Left kidney (tissue), 2 donors: ENCODE data around the gene SS18L1. TPM values are rescaled to one million over a fixed set of nuclear protein-coding genes. Genes with fewer than 3 reads are reported as not detected.

Source experiments
- DNase-seq: peaks from one replicate; pipeline ENCODE4 v3.0.0-alpha.2; 2013
- polyA plus RNA-seq: library from polyadenylated mRNA; unstranded; fragments of 120-200 nt; gene quantifications from one replicate; pipeline ENCODE4 v1.2.1, GENCODE V29; 2013; ENCODE audit not compliant: insufficient read length

The SS18L1 gene
- polyA plus RNA-seq, 1 donor = 26.1 TPM

DNA sequence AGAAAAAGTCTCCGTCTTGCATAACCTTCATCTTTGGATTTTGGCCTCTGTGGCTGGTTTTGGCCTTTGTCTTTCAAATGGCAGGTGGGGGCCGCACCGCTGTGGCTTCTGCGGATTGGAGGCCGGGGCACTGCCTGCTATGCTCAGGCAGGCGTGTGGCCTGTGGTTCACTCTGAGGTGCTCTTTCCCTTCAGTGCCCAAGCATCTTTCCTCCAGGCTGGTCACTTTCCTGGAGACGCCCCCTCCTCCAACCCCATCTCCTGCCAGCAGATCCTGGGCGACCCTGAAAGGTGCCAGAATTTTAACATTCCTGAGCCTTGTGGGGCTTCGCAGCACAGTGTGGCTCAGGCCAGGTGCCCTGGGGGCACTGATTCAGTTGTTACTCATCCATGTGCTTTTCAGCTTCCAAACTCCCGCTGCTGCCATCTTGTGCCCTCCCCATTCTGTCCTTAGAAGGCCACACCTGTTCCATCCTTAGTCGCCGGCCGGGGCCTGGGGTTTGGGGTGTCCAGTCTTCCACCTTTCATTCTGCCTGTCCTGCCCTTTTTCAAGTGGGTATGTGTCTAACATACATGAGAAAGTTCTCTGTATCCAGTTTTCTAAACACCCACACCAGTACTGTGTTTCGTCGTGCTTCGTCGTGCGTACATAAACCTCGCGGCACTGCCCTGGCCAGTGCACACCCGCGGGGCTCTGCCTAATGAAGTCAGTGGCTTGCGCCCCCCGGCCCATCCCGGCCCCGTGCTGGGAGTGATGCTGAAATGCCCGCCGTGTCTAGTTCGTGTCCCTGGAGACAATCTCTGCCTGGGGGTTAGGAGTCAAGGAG lies 12.1 kb downstream of the SS18L1 start:
- DNase-seq = no peak

DNA sequence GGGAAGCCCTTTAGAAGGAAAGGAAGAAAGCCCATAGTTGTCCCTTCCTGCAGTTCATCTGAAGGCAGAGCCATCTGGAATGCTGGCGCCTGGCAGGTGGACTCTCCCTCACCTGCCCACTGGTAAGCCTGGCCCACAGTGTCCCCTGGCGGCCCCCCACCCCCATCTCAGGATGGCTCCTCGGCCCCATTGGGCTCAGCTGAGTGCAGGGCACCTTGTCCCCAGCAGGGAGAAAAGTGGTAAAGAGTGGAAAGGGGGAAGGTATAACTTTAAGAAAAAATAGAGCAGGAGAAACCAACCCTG lies 12.6 kb downstream of the SS18L1 start:
- no peak for DNase-seq

DNA sequence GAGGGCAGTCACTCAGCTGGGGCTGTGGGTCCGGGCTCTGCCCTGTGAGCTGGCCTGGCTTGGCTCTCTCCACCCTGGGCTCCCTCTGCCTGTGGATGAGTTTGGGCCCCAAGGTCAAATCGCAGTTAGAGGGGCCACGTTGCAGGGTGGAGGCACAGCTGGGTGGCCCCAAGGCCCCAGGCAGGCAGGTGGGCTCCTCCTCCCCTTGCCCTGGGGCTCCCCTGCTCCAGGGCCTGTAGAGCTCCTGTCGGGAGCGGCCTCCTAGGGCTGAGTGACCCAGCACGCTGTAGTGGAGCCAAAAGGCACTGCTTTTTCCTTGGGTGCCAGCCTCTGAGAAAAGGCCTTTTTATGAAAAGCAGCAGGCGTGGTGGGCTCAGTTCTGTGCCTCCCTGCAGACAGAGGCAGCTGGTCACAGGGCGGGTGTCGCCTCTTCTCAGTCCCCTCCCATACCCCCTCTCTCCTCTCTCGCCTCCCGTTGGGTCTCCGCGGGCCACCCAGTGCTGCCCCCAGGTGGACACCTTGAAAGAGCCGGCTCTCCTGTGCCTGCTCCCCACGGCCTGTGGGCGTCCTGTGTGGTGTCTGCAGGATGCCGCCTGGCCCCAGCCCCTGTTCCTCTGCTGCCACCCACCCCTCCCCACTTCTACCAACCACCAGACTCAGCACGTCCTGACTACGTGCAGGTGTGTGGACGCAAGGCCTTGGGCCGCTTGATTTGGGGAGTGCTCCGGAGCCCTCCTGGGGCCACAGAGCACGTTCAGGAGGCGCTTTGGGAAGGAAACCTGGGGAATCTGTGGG lies 13.2 kb downstream of the SS18L1 start:
- DNase-seq = no peak

DNA sequence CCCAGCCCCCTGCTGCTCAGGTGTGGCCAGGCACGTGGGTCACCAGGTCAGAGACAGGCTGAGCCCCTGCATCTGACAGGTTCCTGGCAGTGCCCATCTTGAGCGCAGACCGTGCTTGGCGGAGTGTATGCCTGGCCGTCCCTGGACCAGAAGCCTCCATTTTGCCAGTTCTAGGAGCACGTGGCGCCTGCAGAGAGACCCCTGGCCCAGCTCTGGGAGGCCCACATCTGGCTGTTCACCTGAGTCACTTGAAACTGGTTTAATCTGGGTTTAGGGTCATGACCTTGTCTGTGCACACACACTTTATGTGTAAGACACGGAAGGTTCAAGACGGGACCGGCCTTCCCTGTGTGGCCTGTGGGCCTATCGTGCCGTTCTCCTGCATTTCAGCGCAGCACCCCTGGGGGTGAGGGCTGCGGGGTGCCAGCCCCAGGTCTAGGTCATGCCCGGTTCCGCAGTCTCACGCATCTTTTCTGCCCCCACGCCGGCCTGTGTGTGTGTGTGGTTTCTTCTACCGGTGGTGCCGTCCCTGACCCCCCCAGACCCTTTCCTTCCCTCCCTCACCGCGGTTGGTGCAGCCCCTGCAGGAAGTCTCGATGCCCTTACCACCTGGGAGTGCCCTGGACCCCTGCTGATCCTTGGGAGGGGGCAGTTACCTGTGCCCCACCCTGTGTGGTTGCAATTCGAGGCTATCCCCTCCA lies 14.0 kb downstream of the SS18L1 start:
- DNase-seq = no peak

DNA sequence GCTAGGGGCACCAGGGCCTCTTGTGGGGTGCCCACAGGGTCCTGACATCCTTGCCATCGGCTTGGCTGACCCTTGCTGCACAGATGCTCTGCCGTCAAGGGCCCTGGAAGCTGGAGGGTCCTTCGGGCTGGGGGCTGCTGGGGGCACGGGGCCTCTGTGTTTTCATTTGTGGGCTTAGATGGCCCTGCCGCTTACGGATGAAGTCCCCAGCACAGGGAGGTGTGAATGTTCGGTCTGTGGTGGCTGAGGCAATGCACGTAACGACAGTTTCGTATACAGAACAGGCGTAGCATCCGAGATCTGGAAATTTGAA lies 14.5 kb downstream of the SS18L1 start:
- no peak for DNase-seq

DNA sequence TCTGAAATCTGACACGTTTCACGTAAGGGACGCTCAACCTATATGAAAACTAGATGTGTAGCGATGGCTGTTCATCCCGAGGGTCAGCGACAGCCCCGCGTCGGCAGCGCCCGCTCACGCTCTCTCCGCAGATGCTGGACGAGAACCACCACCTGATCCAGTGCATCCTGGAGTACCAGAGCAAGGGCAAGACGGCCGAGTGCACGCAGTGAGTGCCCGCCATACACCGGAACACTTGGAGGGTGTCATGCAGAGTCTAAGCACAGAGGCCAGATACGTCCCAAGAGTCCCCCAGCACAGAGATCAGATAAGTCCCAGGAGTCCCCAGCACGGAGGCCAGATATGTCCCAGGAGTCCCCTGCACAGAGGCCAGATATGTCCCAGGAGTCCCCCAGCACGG lies 15.0 kb downstream of the SS18L1 start:
- DNase-seq = no peak

DNA sequence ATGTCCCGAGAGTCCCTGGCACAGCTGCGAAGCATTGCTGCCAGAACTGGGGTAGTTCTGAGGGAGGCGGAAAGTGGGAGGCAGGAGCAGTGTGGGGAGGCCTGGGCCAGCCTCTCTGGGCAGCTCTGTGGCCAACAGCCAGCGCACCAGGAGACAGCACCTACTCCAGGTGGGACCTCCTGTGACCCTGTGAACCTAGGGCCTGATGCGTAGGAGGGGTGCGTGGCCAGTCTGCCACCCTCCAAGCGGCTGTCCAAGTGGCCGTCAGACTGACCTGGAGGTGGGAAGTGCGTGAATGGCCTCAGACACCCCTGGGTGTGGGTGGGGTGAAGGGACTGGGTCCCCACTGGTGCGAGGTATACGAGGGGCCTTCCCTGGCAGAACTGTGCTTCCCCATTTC lies 15.5 kb downstream of the SS18L1 start:
- no peak for DNase-seq

DNA sequence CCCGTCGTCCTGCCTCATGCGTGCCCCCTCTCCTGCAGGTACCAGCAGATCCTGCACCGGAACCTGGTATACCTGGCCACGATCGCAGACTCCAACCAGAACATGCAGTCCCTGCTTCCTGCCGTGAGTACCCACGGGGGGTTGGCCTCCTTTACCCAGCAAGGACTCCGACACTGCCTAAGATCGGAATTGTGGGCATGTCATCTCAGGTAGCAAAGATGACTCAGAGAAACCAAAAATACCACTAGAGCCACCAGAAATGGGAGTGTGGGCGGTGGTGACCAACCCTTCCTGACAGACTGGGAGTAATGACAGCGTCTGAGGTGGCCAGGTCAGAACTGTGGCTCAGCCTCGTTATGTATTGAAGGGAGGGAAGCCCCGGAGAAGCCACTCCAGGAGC lies 16.3 kb downstream of the SS18L1 start:
- DNase-seq = no peak

DNA sequence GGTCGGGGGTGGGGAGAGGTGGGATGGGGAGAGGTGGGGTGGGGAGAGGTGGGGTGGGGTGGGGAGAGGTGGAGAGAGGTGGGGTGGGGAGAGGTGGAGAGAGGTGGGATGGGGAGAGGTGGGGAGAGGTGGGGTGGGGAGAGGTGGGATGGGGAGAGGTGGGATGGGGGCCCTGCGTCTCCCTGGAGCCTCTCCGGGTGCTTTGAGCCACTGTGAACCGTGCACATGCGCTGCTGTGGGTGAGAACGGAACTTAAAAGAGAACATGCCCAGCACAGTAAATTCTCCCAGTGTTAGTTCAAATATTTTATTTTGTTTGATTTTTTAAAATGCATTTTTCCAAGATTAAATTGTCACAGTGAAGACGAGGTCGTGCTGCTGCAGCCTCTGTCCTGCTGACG lies 16.7 kb downstream of the SS18L1 start:
- DNase-seq = no peak

DNA sequence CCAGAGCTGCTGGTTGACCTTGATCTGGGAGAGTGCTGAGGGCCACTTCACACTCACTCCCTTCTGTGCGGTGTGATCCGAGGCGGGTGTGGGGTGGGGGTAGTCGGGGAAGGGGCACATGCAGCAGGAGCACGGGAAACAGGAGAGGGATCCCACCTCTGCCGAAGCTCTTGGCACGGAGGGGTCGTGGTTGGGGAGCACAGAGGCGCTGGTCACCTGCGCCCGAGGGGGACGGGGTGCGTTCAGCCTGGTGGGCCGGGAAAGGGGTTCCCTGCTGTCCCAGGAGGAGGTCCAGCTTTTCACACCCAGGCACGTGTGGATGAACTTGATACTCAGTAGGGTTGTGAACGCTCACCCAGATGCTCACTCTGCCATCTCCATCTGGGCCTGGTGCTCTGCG lies 17.3 kb downstream of the SS18L1 start:
- no peak for DNase-seq

DNA sequence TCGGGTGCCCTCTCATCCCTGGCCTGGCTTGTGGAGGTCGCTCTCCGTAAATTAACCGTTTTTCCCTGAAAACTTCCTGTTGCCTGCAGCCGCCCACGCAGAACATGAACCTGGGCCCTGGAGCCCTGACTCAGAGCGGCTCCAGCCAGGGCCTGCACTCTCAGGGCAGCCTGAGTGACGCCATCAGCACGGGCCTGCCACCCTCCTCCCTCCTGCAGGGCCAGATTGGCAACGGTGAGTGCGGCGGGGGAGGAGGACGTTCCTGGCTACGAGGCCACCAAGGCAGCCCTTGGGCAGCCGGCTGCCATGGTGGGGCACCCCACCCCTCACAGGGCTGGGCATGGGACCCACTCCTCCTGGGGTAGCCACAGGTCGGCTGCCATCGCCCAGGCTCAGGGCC lies 17.8 kb downstream of the SS18L1 start:
- no peak for DNase-seq

DNA sequence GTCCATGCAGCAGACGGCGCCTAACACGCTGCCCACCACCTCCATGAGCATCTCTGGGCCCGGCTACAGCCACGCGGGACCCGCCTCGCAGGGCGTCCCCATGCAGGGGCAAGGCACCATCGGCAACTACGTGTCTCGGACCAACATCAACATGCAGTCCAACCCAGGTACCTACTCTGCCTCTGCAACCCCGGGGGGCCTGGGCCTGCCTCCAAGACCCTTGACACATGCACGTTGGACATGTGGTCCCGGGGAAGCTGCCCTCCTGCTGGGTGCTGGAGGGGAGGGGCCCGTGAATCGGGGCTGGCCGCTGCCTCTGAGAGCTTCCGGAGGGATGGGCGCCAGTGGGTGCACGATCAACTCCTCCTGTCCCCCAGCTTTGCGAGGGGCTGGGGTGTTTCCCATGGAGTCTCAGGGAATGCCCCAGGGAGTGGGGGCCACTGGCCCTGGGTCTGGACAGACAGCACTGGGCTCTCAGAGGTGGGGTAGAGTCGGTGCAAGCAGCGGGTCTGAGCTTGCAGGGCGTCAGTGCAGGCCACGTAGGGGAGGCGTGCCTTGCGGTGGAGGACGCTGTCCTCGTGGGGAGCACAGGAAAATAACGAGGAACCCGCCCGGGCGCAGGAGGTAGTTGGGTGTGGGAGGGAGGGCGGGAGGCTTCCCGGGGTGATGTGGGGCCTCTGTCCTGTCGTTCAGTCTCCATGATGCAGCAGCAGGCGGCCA lies 19.4 kb downstream of the SS18L1 start:
- no peak for DNase-seq

DNA sequence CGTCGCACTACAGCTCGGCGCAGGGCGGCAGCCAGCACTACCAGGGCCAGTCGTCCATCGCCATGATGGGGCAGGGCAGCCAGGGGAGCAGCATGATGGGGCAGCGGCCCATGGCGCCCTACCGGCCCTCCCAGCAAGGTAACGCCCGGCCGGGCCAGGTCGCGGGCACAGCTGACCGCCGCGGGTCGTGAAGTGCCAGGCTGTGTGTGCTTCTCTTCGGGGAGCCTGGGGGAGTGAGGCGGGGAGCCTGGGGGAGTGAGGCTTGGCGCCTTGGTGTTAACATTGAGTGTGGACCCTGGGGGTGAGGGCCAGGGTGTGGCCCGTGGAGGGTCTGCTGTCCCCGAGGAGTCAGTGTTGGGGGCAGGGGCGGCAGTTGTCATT lies 19.9 kb downstream of the SS18L1 start:
- no peak for DNase-seq

DNA sequence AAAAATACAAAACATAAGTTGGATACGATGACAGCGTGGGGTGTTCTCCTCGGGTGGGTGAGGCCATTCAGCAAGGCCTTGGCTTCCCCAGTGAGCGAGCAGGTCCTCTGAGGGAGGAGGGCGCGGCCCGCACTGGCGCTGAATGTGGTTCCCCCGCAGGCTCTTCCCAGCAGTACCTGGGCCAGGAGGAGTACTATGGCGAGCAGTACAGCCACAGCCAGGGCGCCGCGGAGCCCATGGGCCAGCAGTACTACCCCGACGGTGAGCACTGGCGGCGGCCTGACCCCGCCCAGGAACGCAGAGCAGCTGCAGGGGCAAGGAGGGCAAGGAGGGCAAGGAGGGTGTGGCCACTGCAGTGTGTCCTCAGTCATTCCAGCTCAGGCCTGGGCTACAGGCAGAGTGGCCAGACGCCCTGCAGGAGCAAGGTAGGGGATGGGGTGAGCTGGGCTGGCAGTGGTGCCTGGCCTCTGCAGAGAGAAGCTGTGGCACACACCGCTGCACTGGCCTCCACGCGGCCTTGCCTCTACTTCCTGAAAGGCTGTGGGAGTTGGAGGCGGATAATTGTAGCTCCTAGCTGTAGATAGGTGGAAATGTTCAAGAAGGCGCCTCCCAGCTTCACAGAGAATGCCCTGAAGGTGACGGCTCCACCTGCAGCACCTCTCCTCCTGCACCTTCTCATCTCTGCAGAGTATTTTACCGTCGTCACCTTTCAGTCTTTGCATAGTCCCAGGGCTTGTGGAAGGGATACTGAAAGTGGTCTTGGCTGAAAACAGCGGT lies 20.6 kb downstream of the SS18L1 start:
- no peak for DNase-seq

DNA sequence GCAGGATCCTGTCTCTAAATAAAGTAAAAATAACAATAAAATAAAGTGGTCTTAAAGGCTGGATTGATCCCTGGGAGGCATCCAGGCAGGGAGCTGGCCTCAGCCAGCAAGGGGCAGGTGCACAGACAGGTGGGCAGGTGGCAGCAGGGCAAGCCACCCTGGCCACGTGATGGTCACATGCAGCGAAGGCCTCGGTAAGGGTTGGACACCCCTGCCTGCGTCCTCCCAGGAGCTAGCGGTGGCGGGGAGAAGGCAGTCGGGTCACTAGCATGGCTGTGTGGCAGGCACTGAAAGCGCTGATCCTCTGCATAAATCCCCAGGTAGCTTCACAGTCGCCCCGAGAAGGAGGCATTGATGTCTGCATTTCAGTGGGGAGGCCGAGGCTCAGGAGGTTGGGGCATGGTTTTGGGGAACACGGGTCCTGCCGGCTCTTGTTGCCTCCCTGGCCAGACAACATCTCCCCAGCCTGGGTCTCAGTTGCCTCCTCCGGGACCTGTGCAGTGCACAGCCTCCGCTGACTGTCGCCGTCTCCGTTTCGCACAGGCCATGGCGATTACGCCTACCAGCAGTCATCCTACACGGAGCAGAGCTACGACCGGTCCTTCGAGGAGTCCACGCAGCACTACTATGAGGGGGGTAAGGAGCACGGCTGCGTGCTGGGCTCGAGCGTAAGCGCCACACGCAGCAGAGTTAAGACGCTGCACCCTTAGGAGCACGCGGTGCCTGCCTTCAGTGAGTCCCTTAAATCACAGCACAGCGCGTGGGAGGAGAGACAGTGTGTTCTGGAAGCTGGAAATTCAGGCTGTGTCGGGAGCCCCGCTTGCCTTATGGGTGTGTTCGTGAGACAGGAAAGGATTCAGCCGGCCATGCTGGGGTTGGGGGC lies 21.6 kb downstream of the SS18L1 start:
- DNase-seq = no peak

DNA sequence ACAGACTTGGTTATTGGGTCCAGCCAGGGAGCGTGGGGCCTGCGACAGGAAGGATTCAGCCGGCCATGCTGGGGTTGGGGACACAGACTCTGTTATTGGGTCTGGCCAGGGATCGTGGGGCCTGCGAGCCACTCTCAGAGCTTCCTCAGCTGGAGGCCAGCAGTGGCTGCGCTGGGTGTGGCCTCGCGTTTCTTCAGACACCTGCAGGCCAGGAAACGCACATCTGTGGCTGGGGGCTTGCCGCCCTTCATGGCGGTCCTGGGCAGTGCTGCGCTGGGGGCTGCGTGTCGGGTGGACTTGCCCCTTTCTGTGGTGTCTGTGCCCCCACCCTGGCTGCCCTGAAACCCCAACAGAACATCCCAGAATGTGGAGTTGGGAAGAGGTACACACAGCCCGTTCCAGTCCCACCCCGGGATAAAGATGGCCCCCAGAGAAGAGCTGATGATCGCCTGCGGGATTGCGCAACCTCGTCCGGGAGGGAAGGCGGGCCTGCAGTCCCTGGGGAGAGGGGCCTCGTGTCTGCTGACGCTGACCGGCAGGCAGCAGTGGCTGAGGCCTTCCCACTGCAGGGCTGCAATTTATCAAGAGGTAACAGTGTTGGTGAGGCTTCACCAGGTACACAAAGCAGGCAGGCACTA lies 22.3 kb downstream of the SS18L1 start:
- DNase-seq = no peak

DNA sequence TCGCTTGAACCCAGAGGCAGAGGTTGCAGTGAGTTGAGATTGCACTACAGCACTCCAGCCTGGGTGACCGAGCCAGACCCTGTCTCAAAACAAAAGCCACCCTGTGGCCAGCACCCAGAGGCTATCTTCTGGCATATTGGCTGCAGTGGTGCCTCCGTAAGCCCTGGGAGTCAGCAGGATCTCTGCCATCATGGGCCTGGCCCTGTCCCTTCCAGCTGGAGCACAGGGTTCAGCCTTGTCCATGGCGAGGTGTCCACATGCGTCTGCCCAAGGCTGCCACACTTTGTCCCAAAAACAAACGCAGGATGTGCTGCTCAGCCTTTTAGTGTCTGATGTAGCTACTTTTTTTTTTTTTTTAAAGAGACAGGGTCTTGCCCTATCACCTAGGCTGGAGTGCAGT lies 23.9 kb downstream of the SS18L1 start:
- DNase-seq = no peak

DNA sequence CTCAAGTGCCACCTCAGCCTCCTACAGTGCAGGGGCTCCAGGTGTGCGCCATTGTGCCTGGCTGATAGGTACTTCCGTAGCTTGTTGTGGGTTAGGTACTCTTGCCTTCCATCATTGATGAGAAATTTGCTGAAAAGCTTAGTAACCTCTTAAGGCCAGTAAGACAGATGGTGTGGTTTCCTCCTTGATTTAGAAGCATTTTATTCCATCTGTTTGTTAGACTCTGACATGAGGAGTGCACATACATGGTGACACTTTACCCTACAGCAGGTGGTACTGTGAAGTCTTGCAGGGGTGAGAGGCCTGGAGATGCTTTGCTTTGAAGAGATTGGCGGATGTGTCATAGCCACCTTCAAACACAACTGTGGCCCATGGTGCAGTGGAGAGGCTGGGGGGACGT lies 24.5 kb downstream of the SS18L1 start:
- DNase-seq = no peak

DNA sequence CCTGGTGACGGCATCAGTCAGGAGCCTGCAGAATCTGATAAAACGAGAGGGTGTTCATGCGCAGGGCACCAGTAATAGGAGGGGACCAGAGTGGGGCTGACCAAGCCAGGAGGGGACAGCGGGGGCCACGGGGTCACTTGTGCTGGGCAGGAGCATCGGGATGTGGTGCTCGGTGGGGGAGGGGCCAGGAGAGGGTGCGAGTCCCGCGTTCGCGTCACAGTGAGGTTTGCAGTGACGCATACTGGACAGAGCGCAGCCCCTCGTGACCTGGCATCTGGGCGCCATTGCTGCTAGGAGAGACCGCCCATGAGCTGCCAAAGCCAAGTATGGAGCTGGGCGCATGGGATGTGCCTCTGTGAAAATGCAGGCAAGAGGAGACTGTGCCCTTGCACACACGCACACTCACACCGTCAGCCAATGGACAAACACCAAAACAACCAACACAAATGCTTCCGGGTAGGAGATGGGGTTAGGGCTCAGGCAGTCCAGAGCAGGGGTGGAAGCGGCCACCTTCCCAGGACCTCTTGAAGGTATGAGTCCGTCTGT lies 25.4 kb downstream of the SS18L1 start:
- DNase-seq = no peak

DNA sequence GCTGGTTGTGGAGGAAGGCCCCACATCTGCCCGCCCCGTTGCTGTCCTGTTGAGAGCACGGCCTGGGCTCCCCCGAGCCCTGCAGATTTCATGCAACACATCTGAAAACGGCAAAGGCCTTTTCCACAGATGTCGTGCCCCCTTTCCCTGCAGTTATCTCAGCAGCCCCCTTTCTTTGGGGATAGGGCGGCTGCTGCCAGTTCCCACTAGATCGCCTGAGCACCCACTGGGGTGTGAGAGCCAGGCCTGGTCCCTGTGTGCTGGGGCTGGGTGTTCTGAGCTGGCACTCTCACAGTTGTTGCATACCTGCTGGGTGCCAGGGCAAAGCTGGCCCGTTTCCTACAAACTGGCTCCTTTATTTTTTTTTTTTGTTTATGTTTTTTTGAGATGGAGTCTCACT lies 27.0 kb downstream of the SS18L1 start:
- DNase-seq = no peak
